ENCODE data around the gene CHRNA3.

Gene CHRNA3

DNA sequence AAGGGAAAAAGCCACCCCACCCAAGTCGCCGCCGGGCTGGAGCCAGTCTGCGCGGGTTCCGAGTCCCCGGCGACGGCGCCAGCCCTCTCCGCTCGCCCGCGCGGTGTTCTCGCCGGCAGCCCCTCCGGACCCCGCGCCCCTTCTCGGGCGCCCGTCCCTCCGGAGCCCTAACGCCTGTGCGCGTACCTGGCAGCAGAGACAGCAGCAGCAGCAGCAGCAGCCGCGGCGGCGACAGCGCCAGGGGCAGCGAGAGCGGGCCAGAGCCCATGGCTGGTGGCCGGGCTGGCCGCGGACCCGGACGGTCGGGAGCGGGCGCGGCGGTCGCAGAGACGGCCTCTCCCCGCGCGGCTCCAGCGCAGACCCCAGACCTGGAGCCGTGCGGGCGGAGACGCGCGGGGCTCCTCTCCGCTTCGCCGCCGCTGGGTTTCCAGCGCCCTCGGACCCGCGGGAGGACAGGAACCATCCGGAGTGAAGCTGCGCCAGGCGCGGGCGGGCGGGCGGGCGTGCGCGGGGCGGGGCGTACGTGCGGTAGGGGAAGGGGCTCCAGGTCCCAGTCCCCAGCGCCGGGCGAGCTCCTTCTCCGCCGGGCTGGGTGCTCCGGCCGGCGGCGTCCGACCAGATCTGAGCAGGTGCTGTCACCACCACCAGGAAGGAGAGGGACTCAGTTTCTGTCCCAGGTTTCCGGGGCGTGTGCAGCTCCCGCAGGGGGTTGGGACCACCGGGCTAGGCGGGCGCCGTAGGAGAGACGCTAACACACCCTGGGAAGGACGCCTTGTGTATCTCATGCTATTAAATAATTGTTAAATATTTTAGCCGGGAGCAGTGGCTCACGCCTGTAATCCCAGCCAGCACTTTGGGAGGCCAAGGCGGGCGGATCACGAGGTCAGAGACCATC is at the start of gene CHRNA3:
Gene CHRNA3, minus strand, starts transcription at position 470 of the 895 bp plus-strand sequence. Its CDS starts 202 bp downstream, at position 268.
- Histone ChIP-seq H3K36me3 (replicated peaks; ENCODE audit: low read depth, low read length) (no peaks in the 10 kb centered on the region), H3K4me2 (ENCODE audit: low read length) (no peak within 1 kb of the TSS), H2AFZ (ENCODE audit: low read depth, low read length) (no peak within 1 kb of the TSS), H3K79me2 (ENCODE audit: low read length) (no peaks in the 10 kb centered on the region), H3K27ac (ENCODE audit: low read length) (no peak within 1 kb of the TSS), H3K27me3 (ENCODE audit: low read depth, low read length) (no peaks in the 10 kb centered on the region), H3K9ac (ENCODE audit: low read length) (no peak within 1 kb of the TSS), H4K20me1 (ENCODE audit: insufficient read depth, low read length) (no peaks in the 10 kb centered on the region), H3K4me1 (ENCODE audit: low read length) (no peaks in the 10 kb centered on the region), H3K4me3 (ENCODE audit: low read length) (no peak within 1 kb of the TSS), H3K9me3 (ENCODE audit: insufficient read depth, low read length) (no peaks in the 10 kb centered on the region)
- TF ChIP-seq, protein P1, sequence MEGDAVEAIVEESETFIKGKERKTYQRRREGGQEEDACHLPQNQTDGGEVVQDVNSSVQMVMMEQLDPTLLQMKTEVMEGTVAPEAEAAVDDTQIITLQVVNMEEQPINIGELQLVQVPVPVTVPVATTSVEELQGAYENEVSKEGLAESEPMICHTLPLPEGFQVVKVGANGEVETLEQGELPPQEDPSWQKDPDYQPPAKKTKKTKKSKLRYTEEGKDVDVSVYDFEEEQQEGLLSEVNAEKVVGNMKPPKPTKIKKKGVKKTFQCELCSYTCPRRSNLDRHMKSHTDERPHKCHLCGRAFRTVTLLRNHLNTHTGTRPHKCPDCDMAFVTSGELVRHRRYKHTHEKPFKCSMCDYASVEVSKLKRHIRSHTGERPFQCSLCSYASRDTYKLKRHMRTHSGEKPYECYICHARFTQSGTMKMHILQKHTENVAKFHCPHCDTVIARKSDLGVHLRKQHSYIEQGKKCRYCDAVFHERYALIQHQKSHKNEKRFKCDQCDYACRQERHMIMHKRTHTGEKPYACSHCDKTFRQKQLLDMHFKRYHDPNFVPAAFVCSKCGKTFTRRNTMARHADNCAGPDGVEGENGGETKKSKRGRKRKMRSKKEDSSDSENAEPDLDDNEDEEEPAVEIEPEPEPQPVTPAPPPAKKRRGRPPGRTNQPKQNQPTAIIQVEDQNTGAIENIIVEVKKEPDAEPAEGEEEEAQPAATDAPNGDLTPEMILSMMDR (IDR thresholded peaks at IDR 0.05; ENCODE audit: low read depth, low read length) = no peak
- TF ChIP-seq EZH2phosphoT487 (IDR thresholded peaks at IDR 0.05; ENCODE audit: low read depth) = no peak

DNA sequence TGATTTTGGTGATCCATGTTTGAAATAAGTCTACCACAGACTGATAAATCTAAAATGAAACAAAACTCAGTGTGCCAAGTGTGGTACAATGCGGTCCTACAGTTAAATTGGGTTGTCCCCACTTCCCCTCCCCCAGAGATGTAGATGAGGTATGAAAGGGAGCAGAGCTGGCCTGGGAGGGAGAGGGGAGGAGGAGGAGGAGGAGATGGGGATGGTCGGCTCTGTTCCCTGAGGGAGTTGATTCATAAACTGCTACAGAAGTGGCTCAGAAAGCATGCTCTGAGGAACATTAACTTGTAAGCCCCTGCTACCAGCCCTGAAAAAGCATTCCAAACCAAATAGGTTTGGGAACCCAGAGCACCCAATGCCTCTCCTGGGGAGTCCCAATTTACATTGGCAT is 48.2 kb upstream of the CHRNA3 start:
- Histone ChIP-seq H3K9ac (ENCODE audit: low read length) (no peak overlapping the region), H3K9me3 (ENCODE audit: insufficient read depth, low read length) (no peaks in the 10 kb centered on the region), H2AFZ (ENCODE audit: low read depth, low read length) (no peak overlapping the region), H3K36me3 (replicated peaks; ENCODE audit: low read depth, low read length) (no peaks in the 10 kb centered on the region), H3K27me3 (ENCODE audit: low read depth, low read length) (no peaks in the 10 kb centered on the region), H3K4me3 (ENCODE audit: low read length) (no peak overlapping the region), H3K4me2 (ENCODE audit: low read length) (no peak overlapping the region), H3K27ac (ENCODE audit: low read length) (no peak overlapping the region), H4K20me1 (ENCODE audit: insufficient read depth, low read length) (no peaks in the 10 kb centered on the region), H3K4me1 (ENCODE audit: low read length) (peaks cover 14% of the 10 kb centered on the region), H3K79me2 (ENCODE audit: low read length) (no peaks in the 10 kb centered on the region)
- TF ChIP-seq EZH2phosphoT487 (IDR thresholded peaks at IDR 0.05; ENCODE audit: low read depth) = no peak
- TF ChIP-seq, protein P1 (IDR thresholded peaks at IDR 0.05; ENCODE audit: low read depth, low read length) = no peak

- no peaks in the 10 kb centered on the region for H3K9me3 ChIP-seq (ENCODE audit: insufficient read depth, low read length)
- H3K4me1 ChIP-seq (ENCODE audit: low read length) = peaks cover 14% of the 10 kb centered on the region
- no peak overlapping the region for H3K4me2 ChIP-seq (ENCODE audit: low read length)
- no peaks in the 10 kb centered on the region for H3K27me3 ChIP-seq (ENCODE audit: low read depth, low read length)
- TF ChIP-seq EZH2phosphoT487 (IDR thresholded peaks at IDR 0.05; ENCODE audit: low read depth) = no peak
- TF ChIP-seq, protein P1 (IDR thresholded peaks at IDR 0.05; ENCODE audit: low read depth, low read length) = no peak
- H3K9ac ChIP-seq (ENCODE audit: low read length) = no peak overlapping the region
- H3K36me3 ChIP-seq (replicated peaks; ENCODE audit: low read depth, low read length) = no peaks in the 10 kb centered on the region
- no peak overlapping the region for H2AFZ ChIP-seq (ENCODE audit: low read depth, low read length)
- no peak overlapping the region for H3K4me3 ChIP-seq (ENCODE audit: low read length)
- H4K20me1 ChIP-seq (ENCODE audit: insufficient read depth, low read length) = no peaks in the 10 kb centered on the region
- H3K79me2 ChIP-seq (ENCODE audit: low read length) = no peaks in the 10 kb centered on the region
- no peak overlapping the region for H3K27ac ChIP-seq (ENCODE audit: low read length)
Observed at GRCh38 chr15:78667578-78668236, 46.9 kb upstream of the CHRNA3 start.

DNA sequence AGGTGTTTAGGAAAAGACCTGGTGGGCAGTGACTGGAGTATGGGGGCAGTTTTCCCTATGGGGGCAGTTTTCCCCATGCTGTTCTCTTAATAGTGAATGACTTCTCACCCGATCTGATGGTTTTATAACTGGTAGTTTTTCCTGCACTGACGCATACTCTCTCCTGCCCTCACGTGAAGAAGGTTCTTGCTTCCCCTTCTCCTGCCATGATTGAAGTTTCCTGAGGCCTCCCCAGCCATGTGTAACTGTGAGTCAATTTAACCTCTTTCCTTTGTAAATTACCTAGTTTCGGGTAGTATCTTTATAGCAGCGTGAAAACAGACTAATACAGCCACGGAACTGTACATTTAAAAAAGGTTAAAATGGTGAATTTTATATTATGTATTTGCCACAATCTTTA is 45.2 kb upstream of the CHRNA3 start:
- Histone ChIP-seq H3K9ac (ENCODE audit: low read length) (no peak overlapping the region), H3K79me2 (ENCODE audit: low read length) (no peaks in the 10 kb centered on the region), H3K4me1 (ENCODE audit: low read length) (peaks cover 14% of the 10 kb centered on the region), H4K20me1 (ENCODE audit: insufficient read depth, low read length) (no peaks in the 10 kb centered on the region), H2AFZ (ENCODE audit: low read depth, low read length) (no peak overlapping the region), H3K9me3 (ENCODE audit: insufficient read depth, low read length) (no peaks in the 10 kb centered on the region), H3K36me3 (replicated peaks; ENCODE audit: low read depth, low read length) (no peaks in the 10 kb centered on the region), H3K4me3 (ENCODE audit: low read length) (no peak overlapping the region), H3K27ac (ENCODE audit: low read length) (no peak overlapping the region), H3K4me2 (ENCODE audit: low read length) (peak overlapping the region; percentile 35), H3K27me3 (ENCODE audit: low read depth, low read length) (no peaks in the 10 kb centered on the region)
- no peak for TF ChIP-seq EZH2phosphoT487 (IDR thresholded peaks at IDR 0.05; ENCODE audit: low read depth)
- TF ChIP-seq, protein P1 (IDR thresholded peaks at IDR 0.05; ENCODE audit: low read depth, low read length) = no peak

Data from OCI-LY3 (cell line).